OCI-LY3 (cell line): ENCODE data around the gene MRC2.

Experiments used
- H2AFZ ChIP-seq: fragments of 200-600, 300-600 bp; shearing (Covaris generic); 2 replicates; pipeline ENCODE4 v1.6.0; 2014; ENCODE audit warnings: antibody characterized with exemption, low read depth, low read length
- H3K27ac ChIP-seq: fragments of 200-600, 300-600 bp; sonication (generic); 2 replicates; pipeline ENCODE4 v1.5.1; 2014; ENCODE audit warnings: mild to moderate bottlenecking, low read length, moderate library complexity, mixed read lengths
- H3K27me3 ChIP-seq: fragments of 200-600, 300-600 bp; sonication (generic); 2 replicates; pipeline ENCODE4 v1.6.1; 2014; ENCODE audit warnings: low read depth, low read length, mixed read lengths
- H3K36me3 ChIP-seq: fragments of 200-600, 300-600 bp; sonication (generic); replicated peaks from 2 replicates; pipeline ENCODE3; 2014; ENCODE audit warnings: low read depth, low read length, mixed read lengths
- H3K4me1 ChIP-seq: fragments of 300-600, 200-600 bp; sonication (generic); 2 replicates; pipeline ENCODE4 v1.6.1; 2014; ENCODE audit warnings: low read length, mixed read lengths
- H3K4me2 ChIP-seq: fragments of 200-600, 300-600 bp; sonication (generic); 2 replicates; pipeline ENCODE4 v1.6.1; 2014; ENCODE audit warnings: low read length, mixed read lengths
- H3K4me3 ChIP-seq: fragments of 300-600, 200-600 bp; sonication (generic); 2 replicates; pipeline ENCODE4 v1.5.1; 2014; ENCODE audit warnings: antibody characterized with exemption, mild to moderate bottlenecking, low read length, moderate library complexity
- H3K79me2 ChIP-seq: fragments of 300-600, 200-600 bp; shearing (Covaris generic); 2 replicates; pipeline ENCODE4 v1.6.1; 2014; ENCODE audit warnings: mild to moderate bottlenecking, low read length, mixed read lengths
- H3K9ac ChIP-seq: fragments of 300-600, 200-600 bp; shearing (Covaris generic); 2 replicates; pipeline ENCODE4 v1.6.0; 2014; ENCODE audit warnings: mild to moderate bottlenecking, low read length, moderate library complexity
- H3K9me3 ChIP-seq: fragments of 200-600, 300-600 bp; shearing (Covaris generic); 2 replicates; pipeline ENCODE4 v1.6.1; 2014; ENCODE audit warnings: low read length, mixed read lengths; ENCODE audit not compliant: insufficient read depth
- H4K20me1 ChIP-seq: fragments of 200-600, 300-600 bp; sonication (generic); 2 replicates; pipeline ENCODE4 v1.6.1; 2016; ENCODE audit warnings: low read length, mixed read lengths; ENCODE audit not compliant: insufficient read depth
- CTCF ChIP-seq: fragments of 200-600, 300-600 bp; sonication (generic); IDR thresholded peaks from 2 replicates; pipeline ENCODE4 v1.5.1; 2014; ENCODE audit warnings: antibody characterized with exemption, low read length, low read depth
- EZH2phosphoT487 ChIP-seq: fragments of 200-600 bp; shearing (Covaris generic); IDR thresholded peaks from 2 replicates; pipeline ENCODE4 v1.6.1; 2018; ENCODE audit warnings: antibody characterized with exemption, mixed run types, low read depth

Gene MRC2

DNA sequence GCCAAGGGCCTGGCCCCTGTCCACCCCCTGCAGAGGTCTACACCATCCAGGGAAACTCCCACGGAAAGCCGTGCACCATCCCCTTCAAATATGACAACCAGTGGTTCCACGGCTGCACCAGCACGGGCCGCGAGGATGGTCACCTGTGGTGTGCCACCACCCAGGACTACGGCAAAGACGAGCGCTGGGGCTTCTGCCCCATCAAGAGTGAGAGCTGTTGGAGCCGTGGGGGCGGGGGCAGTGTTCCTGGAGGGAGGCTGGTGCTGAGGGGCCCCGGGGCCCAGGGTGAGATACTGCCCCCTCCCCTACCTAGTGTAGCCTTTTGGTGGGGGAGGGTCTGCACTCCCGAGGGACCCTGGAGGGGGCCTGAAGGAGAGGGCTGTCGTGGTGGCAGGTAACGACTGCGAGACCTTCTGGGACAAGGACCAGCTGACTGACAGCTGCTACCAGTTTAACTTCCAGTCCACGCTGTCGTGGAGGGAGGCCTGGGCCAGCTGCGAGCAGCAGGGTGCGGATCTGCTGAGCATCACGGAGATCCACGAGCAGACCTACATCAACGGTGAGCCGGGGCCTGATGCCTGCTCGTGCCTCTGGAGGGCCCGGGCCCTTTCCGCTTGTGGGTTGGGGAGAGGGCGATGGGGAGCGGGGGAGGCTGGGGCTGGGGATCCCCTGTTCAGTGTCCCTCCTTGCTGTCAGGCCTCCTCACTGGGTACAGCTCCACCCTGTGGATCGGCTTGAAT lies 38.8 kb downstream of the MRC2 start:
- Histone ChIP-seq H3K4me3 (no peak overlapping the region), H3K36me3 (no peaks in the 10 kb centered on the region), H3K4me1 (no peaks in the 10 kb centered on the region), H3K4me2 (no peak overlapping the region), H3K9me3 (no peaks in the 10 kb centered on the region), H3K79me2 (no peaks in the 10 kb centered on the region), H3K27ac (no peak overlapping the region), H2AFZ (no peak overlapping the region), H3K27me3 (no peaks in the 10 kb centered on the region), H3K9ac (no peak overlapping the region), H4K20me1 (no peaks in the 10 kb centered on the region)
- TF ChIP-seq CTCF, result no peak

DNA sequence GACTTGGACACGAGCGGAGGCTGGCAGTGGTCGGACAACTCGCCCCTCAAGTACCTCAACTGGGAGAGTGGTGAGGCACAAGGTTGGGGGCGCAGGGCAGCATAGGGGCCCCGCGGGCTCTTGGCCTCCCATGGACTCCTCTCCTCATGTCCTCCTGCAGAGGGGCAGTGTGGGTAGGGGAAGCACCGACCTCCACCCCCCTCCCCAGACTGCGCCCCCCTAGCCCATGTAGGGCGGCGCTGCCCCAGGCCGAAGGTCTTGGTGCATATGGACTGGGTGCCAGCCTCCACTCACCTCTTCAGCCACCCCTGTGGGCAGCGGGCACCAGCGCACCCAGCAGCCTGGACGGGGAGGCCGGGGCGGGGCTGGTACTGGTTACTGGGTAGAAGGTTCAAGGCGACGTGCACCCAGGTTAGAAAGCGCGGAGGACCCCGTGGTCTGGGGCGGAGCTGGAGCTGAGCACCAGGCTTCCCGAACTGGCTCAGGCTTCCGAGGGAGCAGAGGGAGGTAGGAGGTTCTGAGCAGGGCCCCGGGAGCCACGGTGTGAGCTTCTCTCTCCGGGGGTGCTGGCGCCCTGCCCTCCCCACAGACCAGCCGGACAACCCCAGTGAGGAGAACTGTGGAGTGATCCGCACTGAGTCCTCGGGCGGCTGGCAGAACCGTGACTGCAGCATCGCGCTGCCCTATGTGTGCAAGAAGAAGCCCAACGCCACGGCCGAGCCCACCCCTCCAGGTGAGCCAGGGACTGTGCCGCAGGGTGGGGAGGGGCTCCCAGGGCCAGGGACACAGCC lies 39.5 kb downstream of the MRC2 start:
- Histone ChIP-seq H3K27ac (no peak overlapping the region), H3K4me1 (peaks cover 1% of the 10 kb centered on the region; the same call in 1 of the 2 replicates), H4K20me1 (no peaks in the 10 kb centered on the region), H3K36me3 (no peaks in the 10 kb centered on the region), H3K79me2 (no peaks in the 10 kb centered on the region), H3K9ac (no peak overlapping the region), H3K4me3 (no peak overlapping the region), H2AFZ (no peak overlapping the region), H3K27me3 (no peaks in the 10 kb centered on the region), H3K9me3 (no peaks in the 10 kb centered on the region), H3K4me2 (no peak overlapping the region)
- TF ChIP-seq CTCF, result no peak
- TF ChIP-seq EZH2phosphoT487, result no peak

- H3K4me1 ChIP-seq, result peaks cover 4% of the 10 kb centered on the region
- no peak overlapping the region for H3K9ac ChIP-seq
- no peaks in the 10 kb centered on the region for H3K79me2 ChIP-seq
- H3K4me2 ChIP-seq, result no peak overlapping the region
- no peaks in the 10 kb centered on the region for H3K27me3 ChIP-seq
- no peaks in the 10 kb centered on the region for H4K20me1 ChIP-seq
- no peak for TF ChIP-seq CTCF
- TF ChIP-seq EZH2phosphoT487, result no peak
- no peak overlapping the region for H2AFZ ChIP-seq
- H3K4me3 ChIP-seq, result no peak overlapping the region
- no peak overlapping the region for H3K27ac ChIP-seq
- no peaks in the 10 kb centered on the region for H3K9me3 ChIP-seq
- no peaks in the 10 kb centered on the region for H3K36me3 ChIP-seq
These were observed 40.8 kb downstream of the MRC2 start for GRCh38 chr17:62668091-62668804.

- Histone ChIP-seq H3K27ac (no peak overlapping the region), H3K9ac (no peak overlapping the region), H3K27me3 (no peaks in the 10 kb centered on the region), H3K4me3 (no peak overlapping the region), H4K20me1 (no peaks in the 10 kb centered on the region), H3K9me3 (no peaks in the 10 kb centered on the region), H3K4me1 (peaks cover 4% of the 10 kb centered on the region), H3K4me2 (no peak overlapping the region), H3K79me2 (no peaks in the 10 kb centered on the region), H3K36me3 (no peaks in the 10 kb centered on the region), H2AFZ (no peak overlapping the region)
- TF ChIP-seq EZH2phosphoT487, result no peak
- TF ChIP-seq CTCF, result no peak
These were observed 42.8 kb downstream of the MRC2 start for GRCh38 chr17:62670202-62670821.
